ENCODE data around the gene SELENOM.
"Not testable (repeated sequence)": the region's sequence is repeated elsewhere in the genome, so short reads cannot be mapped to it uniquely, and the experiment has no call there.

The SELENOM gene

DNA sequence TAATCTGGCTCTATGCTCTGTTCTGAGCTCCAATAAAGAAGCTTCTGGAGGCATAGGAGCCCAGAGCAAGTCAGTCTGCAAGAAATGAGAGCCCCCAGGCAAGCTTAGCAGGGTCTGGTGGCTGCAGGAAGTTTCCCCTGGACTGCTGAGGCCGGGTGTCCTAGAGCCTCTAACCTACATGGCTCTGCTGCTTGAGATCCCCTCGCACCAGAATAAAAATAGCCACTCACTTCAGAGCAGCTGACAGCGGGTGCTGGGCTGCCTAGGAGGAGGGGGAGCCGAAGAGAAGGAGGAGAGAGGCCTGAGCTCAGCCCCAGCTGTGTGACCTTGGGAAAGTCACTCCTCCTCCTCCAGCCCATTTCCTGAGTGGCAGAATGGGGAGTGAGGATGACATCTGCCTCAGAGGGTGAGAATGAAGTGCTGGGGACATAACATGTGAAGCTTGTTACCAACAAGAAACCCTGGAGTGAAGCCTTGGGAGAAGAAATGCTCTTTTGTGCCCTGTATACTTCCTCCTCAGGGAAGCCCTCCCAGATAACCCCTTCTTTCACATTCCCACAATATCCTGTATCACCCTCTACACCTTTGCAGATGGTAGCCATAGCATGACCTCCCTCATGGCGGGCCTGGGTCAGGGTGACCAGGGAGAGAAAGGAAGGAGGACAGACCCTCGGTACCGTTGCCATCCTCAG, 11.8 kb upstream of the SELENOM start:
- TF ChIP-seq, protein P1, sequence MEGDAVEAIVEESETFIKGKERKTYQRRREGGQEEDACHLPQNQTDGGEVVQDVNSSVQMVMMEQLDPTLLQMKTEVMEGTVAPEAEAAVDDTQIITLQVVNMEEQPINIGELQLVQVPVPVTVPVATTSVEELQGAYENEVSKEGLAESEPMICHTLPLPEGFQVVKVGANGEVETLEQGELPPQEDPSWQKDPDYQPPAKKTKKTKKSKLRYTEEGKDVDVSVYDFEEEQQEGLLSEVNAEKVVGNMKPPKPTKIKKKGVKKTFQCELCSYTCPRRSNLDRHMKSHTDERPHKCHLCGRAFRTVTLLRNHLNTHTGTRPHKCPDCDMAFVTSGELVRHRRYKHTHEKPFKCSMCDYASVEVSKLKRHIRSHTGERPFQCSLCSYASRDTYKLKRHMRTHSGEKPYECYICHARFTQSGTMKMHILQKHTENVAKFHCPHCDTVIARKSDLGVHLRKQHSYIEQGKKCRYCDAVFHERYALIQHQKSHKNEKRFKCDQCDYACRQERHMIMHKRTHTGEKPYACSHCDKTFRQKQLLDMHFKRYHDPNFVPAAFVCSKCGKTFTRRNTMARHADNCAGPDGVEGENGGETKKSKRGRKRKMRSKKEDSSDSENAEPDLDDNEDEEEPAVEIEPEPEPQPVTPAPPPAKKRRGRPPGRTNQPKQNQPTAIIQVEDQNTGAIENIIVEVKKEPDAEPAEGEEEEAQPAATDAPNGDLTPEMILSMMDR (IDR thresholded peaks at IDR 0.05; ENCODE audit: insufficient read depth, low read length, poor library complexity, severe bottlenecking): no peak
- no peak for TF ChIP-seq EZH2phosphoT487 (conservative IDR thresholded peaks at IDR 0.05; ENCODE audit: low read length)
- no peak overlapping the region for H3K9ac ChIP-seq (ENCODE audit: low read length)
- no peaks in the 10 kb centered on the region for H3F3A ChIP-seq (ENCODE audit: insufficient read depth)
- H3K27me3 ChIP-seq (ENCODE audit: low read length): no peaks in the 10 kb centered on the region
- H3K27ac ChIP-seq (ENCODE audit: low read depth, low read length): no peak overlapping the region
- no peak overlapping the region for H3K4me3 ChIP-seq (ENCODE audit: insufficient read depth, low read length, poor library complexity, severe bottlenecking)
- no peaks in the 10 kb centered on the region for H4K20me1 ChIP-seq (ENCODE audit: low read depth, low read length)
- H3K36me3 ChIP-seq (ENCODE audit: low read length): no peaks in the 10 kb centered on the region
- H3K79me2 ChIP-seq (ENCODE audit: insufficient read depth, low read length): no peaks in the 10 kb centered on the region
- no peaks in the 10 kb centered on the region for H3K9me3 ChIP-seq (ENCODE audit: insufficient read depth, low read length)
- H3K9me2 ChIP-seq (replicated peaks; ENCODE audit: insufficient read depth, low read length): no peaks in the 10 kb centered on the region
- H2AFZ ChIP-seq (ENCODE audit: low read depth, low read length, severe bottlenecking): no peak overlapping the region
- no peak overlapping the region for H3K4me2 ChIP-seq (ENCODE audit: low read depth, low read length, poor library complexity, severe bottlenecking)

DNA sequence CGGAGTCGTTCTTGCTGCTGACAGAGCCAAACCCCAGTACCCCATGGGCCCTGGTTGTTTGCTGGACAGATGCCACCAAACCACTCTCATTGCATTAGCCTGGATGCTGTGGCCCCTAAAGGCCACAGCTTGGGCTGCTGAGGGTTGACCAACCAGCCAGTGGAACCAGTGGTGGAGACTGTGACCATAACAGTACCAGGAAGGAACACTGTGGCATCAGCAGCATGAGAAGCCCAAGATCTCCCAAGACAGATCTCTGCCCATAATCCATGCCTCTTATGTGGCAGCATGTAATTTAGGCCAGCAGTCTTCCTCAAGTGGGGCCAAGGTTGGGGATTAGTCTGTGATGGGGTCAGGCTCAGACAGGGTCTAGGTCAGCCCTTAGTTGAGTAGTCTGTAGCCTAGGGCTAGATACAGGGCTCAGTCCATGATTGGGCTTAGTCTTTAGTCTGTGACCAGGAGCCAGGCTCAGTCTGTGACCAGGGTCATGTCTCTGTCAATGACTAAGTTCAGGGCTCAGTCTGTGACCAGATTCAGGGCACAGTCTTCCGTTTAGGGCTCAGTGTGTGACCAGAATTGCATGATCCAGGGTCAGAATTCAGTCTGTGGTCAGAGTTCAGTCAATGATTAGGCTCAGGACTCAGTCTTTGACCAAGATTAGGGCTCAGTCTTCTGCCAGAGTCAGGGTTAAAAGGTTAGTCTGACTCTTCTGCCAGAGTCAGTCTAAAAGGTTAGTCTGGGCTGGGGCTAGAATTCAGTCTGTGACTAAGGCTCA, 10.9 kb upstream of the SELENOM start:
- Histone ChIP-seq H4K20me1 (ENCODE audit: low read depth, low read length) (no peaks in the 10 kb centered on the region), H3K9ac (ENCODE audit: low read length) (no peak overlapping the region), H3F3A (ENCODE audit: insufficient read depth) (no peaks in the 10 kb centered on the region), H3K79me2 (ENCODE audit: insufficient read depth, low read length) (no peaks in the 10 kb centered on the region), H3K36me3 (ENCODE audit: low read length) (no peaks in the 10 kb centered on the region), H3K27ac (ENCODE audit: low read depth, low read length) (no peak overlapping the region), H3K4me2 (ENCODE audit: low read depth, low read length, poor library complexity, severe bottlenecking) (no peak overlapping the region), H2AFZ (ENCODE audit: low read depth, low read length, severe bottlenecking) (no peak overlapping the region), H3K27me3 (ENCODE audit: low read length) (no peaks in the 10 kb centered on the region), H3K9me2 (replicated peaks; ENCODE audit: insufficient read depth, low read length) (no peaks in the 10 kb centered on the region), H3K9me3 (ENCODE audit: insufficient read depth, low read length) (no peaks in the 10 kb centered on the region), H3K4me3 (ENCODE audit: insufficient read depth, low read length, poor library complexity, severe bottlenecking) (no peak overlapping the region)
- no peak for TF ChIP-seq EZH2phosphoT487 (conservative IDR thresholded peaks at IDR 0.05; ENCODE audit: low read length)
- TF ChIP-seq, protein P1 (IDR thresholded peaks at IDR 0.05; ENCODE audit: insufficient read depth, low read length, poor library complexity, severe bottlenecking): no peak

DNA sequence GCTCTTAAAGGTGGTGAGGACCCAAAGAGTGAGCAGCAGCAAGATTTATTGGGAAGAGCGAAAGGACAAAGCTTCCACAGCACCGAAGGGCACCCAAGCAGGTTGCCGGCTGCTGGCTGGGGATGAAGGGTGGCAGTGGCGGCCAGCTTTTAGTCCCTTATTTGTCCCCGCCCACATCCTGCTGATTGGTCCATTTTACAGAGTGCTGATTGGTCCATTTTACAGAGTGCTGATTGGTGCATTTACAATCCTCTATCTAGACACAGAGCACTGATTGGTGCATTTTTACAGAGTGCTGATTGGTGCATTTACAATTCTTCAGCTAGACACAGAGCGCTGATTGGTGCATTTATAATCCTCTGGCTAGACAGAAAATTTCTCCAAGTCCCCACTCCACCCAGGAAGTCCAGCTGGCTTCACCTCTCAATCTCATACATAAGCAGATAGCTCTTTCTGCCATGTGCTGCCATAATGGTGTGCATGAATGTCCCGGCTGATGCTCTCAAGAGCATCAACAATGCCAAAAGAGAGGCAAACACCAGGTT, 5.3 kb upstream of the SELENOM start:
- not testable (repeated sequence) for H3K36me3 ChIP-seq (ENCODE audit: low read length); H3K9ac ChIP-seq (ENCODE audit: low read length); H2AFZ ChIP-seq (ENCODE audit: low read depth, low read length, severe bottlenecking); H3K79me2 ChIP-seq (ENCODE audit: insufficient read depth, low read length); H3K4me3 ChIP-seq (ENCODE audit: insufficient read depth, low read length, poor library complexity, severe bottlenecking); H3K27me3 ChIP-seq (ENCODE audit: low read length); H3F3A ChIP-seq (ENCODE audit: insufficient read depth); H3K4me2 ChIP-seq (ENCODE audit: low read depth, low read length, poor library complexity, severe bottlenecking); H3K9me3 ChIP-seq (ENCODE audit: insufficient read depth, low read length); H4K20me1 ChIP-seq (ENCODE audit: low read depth, low read length); H3K9me2 ChIP-seq (replicated peaks; ENCODE audit: insufficient read depth, low read length); H3K27ac ChIP-seq (ENCODE audit: low read depth, low read length)

DNA sequence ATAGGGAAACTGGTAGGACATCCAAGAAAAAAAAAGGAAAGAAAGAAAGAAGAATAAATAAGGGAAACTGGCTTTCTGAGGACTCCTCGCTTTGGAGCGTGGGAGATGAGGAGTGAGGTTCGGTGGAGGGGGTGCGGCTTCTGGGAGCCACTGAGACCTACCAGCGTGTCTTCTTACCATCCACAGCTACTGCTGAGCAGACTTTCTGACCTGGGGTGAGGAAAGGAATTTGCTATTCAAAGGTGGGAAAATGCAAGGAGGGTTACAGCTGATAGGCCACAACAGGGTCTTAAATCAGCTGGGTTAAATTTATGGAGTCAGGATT, 488 bp upstream of the SELENOM start:
- Histone ChIP-seq H3K4me3 (ENCODE audit: insufficient read depth, low read length, poor library complexity, severe bottlenecking) (peak overlapping the region; percentile 63), H2AFZ (ENCODE audit: low read depth, low read length, severe bottlenecking) (peak overlapping the region; percentile 78), H3K9me2 (replicated peaks; ENCODE audit: insufficient read depth, low read length) (no peaks in the 10 kb centered on the region), H4K20me1 (ENCODE audit: low read depth, low read length) (no peaks in the 10 kb centered on the region), H3K79me2 (ENCODE audit: insufficient read depth, low read length) (no peaks in the 10 kb centered on the region), H3K27ac (ENCODE audit: low read depth, low read length) (no peak overlapping the region), H3K27me3 (ENCODE audit: low read length) (no peaks in the 10 kb centered on the region), H3K9me3 (ENCODE audit: insufficient read depth, low read length) (no peaks in the 10 kb centered on the region), H3K9ac (ENCODE audit: low read length) (peak overlapping the region; percentile 51), H3K4me2 (ENCODE audit: low read depth, low read length, poor library complexity, severe bottlenecking) (peak overlapping the region; percentile 78), H3F3A (ENCODE audit: insufficient read depth) (no peaks in the 10 kb centered on the region), H3K36me3 (ENCODE audit: low read length) (no peaks in the 10 kb centered on the region)
- TF ChIP-seq, protein P1 (IDR thresholded peaks at IDR 0.05; ENCODE audit: insufficient read depth, low read length, poor library complexity, severe bottlenecking): no peak
- no peak for TF ChIP-seq EZH2phosphoT487 (conservative IDR thresholded peaks at IDR 0.05; ENCODE audit: low read length)
